Parathyroid adenoma (tissue), 2 donors: ENCODE results near the gene HDAC4.

Source experiments
- H2AFZ ChIP-seq: fragments of 300-600 bp; sonication (generic); one replicate; pipeline ENCODE4 v1.7.0; 2017; ENCODE audit warnings: antibody characterized with exemption, mild to moderate bottlenecking
- H3K27ac ChIP-seq: fragments of 300-600 bp; sonication (generic); one replicate; pipeline ENCODE4 v1.7.0; 2017
- H3K27me3 ChIP-seq: fragments of 300-600 bp; sonication (generic); one replicate; pipeline ENCODE4 v1.7.0; 2017; ENCODE audit warnings: low read length; ENCODE audit not compliant: control insufficient read depth, insufficient read depth
- H3K36me3 ChIP-seq: fragments of 300-600 bp; sonication (generic); one replicate; pipeline ENCODE4 v1.7.0; 2017; ENCODE audit warnings: low read length; ENCODE audit not compliant: control insufficient read depth, insufficient read depth
- H3K4me1 ChIP-seq: fragments of 300-600 bp; sonication (generic); one replicate; pipeline ENCODE4 v1.7.0; 2017; ENCODE audit warnings: control low read depth
- H3K4me2 ChIP-seq: fragments of 300-600 bp; sonication (generic); one replicate; pipeline ENCODE4 v1.7.0; 2017; ENCODE audit warnings: low read length
- H3K4me3 ChIP-seq: fragments of 300-600 bp; sonication (generic); one replicate; pipeline ENCODE4 v1.7.0; 2017; ENCODE audit warnings: low read depth, low read length
- H3K79me2 ChIP-seq: fragments of 300-600 bp; sonication (generic); one replicate; pipeline ENCODE4 v1.7.0; 2017; ENCODE audit warnings: control low read depth
- H3K9ac ChIP-seq: fragments of 300-600 bp; sonication (generic); one replicate; pipeline ENCODE4 v1.7.0; 2017; ENCODE audit warnings: mild to moderate bottlenecking
- H3K9me3 ChIP-seq: fragments of 300-600 bp; sonication (generic); one replicate; pipeline ENCODE4 v1.7.0; 2017; ENCODE audit warnings: low read length; ENCODE audit not compliant: control insufficient read depth
- TF ChIP-seq, protein P1 (sequence below): fragments of 300-600 bp; sonication (generic); IDR thresholded peaks from one replicate; pipeline ENCODE4 v1.7.0; 2017; ENCODE audit warnings: antibody characterized with exemption, mild to moderate bottlenecking
- donor health status: primary hyperparathyroidism.

HDAC4 gene

DNA sequence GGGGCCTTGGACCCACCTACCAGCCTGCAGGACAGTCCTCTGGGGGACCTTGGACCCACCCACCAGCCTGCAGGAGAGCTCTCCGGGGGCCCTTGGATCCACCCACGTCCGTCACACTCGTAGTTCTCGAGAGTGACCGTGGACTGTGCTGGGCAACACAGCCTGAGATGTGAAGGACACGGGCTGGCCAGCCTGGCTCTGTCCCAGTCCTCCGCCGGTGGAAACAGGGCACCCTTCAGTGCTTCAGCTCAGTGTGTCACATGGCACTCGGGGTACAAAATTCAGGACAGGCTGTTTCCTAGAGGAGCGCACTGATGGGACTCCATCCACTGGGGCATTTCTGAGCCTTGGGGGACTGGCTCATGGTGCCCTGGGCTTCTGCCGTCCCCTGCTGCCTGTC is 341.0 kb downstream of the HDAC4 start:
- no peak overlapping the region for H3K4me2 ChIP-seq
- H3K36me3 ChIP-seq = no peaks in the 10 kb centered on the region
- H3K4me3 ChIP-seq = no peak overlapping the region
- no peaks in the 10 kb centered on the region for H3K4me1 ChIP-seq
- no peak overlapping the region for H2AFZ ChIP-seq
- H3K9ac ChIP-seq = no peak overlapping the region
- no peaks in the 10 kb centered on the region for H3K79me2 ChIP-seq
- H3K9me3 ChIP-seq = no peaks in the 10 kb centered on the region
- no peaks in the 10 kb centered on the region for H3K27me3 ChIP-seq
- TF ChIP-seq, protein P1, sequence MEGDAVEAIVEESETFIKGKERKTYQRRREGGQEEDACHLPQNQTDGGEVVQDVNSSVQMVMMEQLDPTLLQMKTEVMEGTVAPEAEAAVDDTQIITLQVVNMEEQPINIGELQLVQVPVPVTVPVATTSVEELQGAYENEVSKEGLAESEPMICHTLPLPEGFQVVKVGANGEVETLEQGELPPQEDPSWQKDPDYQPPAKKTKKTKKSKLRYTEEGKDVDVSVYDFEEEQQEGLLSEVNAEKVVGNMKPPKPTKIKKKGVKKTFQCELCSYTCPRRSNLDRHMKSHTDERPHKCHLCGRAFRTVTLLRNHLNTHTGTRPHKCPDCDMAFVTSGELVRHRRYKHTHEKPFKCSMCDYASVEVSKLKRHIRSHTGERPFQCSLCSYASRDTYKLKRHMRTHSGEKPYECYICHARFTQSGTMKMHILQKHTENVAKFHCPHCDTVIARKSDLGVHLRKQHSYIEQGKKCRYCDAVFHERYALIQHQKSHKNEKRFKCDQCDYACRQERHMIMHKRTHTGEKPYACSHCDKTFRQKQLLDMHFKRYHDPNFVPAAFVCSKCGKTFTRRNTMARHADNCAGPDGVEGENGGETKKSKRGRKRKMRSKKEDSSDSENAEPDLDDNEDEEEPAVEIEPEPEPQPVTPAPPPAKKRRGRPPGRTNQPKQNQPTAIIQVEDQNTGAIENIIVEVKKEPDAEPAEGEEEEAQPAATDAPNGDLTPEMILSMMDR = no peak
- H3K27ac ChIP-seq = no peak overlapping the region

DNA sequence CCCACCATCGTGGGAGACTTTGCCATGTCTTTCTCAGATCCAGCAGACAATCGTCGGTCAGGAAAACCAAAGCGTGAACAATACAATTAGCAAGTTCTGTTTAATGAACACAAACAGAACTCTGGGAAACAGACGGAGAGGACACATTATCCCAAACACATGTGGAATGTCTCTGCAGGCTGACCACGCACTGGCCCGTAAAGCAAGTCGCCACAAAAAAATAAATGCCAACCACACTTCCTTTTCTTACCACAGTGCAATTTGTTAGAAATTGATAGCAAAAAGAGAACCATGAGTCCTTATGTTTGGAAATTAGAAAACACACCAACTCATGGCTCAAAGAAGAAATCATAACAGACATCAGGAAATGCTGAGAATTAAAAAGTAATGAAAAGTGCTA is 342.1 kb downstream of the HDAC4 start:
- Histone ChIP-seq H3K4me3 (no peak overlapping the region), H3K4me1 (no peaks in the 10 kb centered on the region), H3K79me2 (no peaks in the 10 kb centered on the region), H3K9ac (no peak overlapping the region), H3K4me2 (no peak overlapping the region), H3K9me3 (no peaks in the 10 kb centered on the region), H3K27me3 (no peaks in the 10 kb centered on the region), H2AFZ (no peak overlapping the region), H3K27ac (no peak overlapping the region), H3K36me3 (no peaks in the 10 kb centered on the region)
- TF ChIP-seq, protein P1 = no peak

DNA sequence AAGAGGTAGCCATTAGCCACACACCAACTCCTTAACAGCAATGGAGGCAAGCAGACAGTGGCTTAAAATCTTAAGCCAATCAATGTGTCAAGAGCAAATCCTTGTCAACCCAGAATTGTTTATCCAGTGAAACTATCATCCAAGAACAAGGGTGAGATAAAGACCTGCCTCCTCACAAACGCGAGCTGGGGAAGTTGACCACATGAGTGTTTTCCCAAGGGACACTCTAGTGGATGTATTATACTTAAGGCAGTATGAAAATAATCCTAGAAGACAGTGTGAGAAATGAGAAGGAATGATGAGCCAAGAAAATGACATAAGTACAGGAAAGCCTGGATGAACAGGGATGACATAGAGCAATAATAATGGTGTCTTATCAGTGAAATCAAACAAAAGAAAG is 343.3 kb downstream of the HDAC4 start:
- Histone ChIP-seq H3K4me1 (no peaks in the 10 kb centered on the region), H2AFZ (no peak overlapping the region), H3K9ac (no peak overlapping the region), H3K36me3 (no peaks in the 10 kb centered on the region), H3K79me2 (no peaks in the 10 kb centered on the region), H3K4me2 (no peak overlapping the region), H3K27ac (no peak overlapping the region), H3K4me3 (no peak overlapping the region), H3K9me3 (no peaks in the 10 kb centered on the region), H3K27me3 (no peaks in the 10 kb centered on the region)
- TF ChIP-seq, protein P1 = no peak

DNA sequence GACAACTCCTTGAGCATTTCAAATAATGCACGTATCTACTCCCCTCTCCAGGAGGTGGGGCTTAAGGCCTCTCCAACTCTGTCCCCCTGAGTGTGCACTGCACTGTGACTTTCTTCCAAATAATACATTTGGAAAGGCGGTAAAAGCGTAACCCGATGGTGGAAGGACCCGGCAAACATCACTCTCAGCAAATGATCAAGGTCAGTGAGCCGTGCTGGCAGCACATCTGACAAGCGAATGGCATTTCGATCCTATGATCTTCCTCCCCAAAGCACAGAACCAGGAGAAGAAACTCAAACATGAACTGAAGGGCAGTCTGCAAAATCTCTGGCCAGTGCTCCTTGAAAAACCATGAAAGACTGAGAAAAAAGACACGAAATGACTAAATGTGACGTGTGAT is 344.2 kb downstream of the HDAC4 start:
- no peaks in the 10 kb centered on the region for H3K4me1 ChIP-seq
- no peak overlapping the region for H3K4me3 ChIP-seq
- H3K36me3 ChIP-seq = no peaks in the 10 kb centered on the region
- TF ChIP-seq, protein P1 = no peak
- no peak overlapping the region for H2AFZ ChIP-seq
- H3K4me2 ChIP-seq = no peak overlapping the region
- no peak overlapping the region for H3K9ac ChIP-seq
- H3K79me2 ChIP-seq = no peaks in the 10 kb centered on the region
- no peaks in the 10 kb centered on the region for H3K9me3 ChIP-seq
- no peak overlapping the region for H3K27ac ChIP-seq
- no peaks in the 10 kb centered on the region for H3K27me3 ChIP-seq

DNA sequence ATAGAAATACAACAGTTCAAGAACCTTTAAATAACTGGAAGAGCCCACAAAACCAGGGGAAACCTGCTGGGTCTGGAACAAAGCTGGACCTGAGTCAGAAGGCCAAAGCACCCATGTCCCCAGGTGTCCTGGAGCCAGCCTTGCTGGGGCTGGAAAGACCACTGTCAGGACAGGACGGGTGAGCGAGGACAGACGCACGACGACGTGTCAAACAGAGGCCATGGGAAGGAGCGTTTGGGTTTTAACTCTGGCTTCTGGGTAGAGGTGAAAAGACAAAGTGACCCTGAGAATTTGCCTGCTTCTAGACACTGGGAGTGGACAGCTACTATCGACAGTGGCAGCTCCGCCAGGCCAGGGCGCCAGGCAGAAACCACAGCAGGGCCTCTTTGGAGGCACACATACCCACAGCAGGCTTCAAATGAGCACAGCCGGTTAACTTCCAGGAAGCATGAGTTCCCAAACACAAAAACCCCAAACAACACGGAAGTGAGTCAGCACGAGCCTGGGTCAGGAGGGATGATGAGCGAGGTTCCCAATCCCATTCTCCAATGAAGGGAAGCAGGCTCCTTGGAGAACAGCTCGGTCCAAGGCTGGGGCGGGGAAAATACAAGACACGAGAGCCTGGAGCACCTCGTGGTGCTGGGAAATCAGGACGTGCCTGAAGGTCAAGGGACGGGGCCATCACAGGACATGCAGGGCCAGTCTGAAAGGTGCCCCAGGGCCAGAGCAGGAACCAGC is 344.9 kb downstream of the HDAC4 start:
- Histone ChIP-seq H3K79me2 (no peaks in the 10 kb centered on the region), H3K9me3 (no peaks in the 10 kb centered on the region), H3K4me3 (no peak overlapping the region), H3K4me1 (no peaks in the 10 kb centered on the region), H3K4me2 (no peak overlapping the region), H2AFZ (no peak overlapping the region), H3K27ac (no peak overlapping the region), H3K27me3 (no peaks in the 10 kb centered on the region), H3K36me3 (no peaks in the 10 kb centered on the region), H3K9ac (no peak overlapping the region)
- TF ChIP-seq, protein P1 = no peak
